GM15510 (cell line): ENCODE data around the gene LTBP2.

Experiments used
- POLR2A ChIP-seq: IDR thresholded peaks from 3 replicates; pipeline ENCODE4 v1.6.1; 2011; ENCODE audit warnings: borderline replicate concordance; ENCODE audit not compliant: insufficient read length; ENCODE audit errors: extremely low read depth

The LTBP2 gene

DNA sequence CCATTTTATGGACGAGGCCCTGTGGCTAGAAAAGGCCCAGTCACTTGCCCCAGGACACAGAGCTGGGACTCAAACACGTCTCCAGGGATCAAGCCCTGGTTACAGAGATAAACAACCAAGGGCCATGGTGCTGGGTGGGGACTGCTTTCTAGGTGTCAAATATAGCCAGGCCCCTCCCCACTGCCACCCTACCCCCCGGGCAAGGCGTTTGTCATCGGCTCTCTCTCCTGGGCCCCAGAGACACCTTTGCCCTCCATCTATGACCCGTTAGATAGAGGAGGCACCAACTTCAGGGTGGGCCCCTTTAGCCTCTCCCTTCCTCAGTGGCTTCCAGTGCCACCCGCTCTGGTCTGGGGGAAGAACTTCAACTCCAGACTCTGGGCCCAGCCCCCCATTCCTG, 18.0 kb downstream of the LTBP2 start:
- no peak for TF ChIP-seq POLR2A

DNA sequence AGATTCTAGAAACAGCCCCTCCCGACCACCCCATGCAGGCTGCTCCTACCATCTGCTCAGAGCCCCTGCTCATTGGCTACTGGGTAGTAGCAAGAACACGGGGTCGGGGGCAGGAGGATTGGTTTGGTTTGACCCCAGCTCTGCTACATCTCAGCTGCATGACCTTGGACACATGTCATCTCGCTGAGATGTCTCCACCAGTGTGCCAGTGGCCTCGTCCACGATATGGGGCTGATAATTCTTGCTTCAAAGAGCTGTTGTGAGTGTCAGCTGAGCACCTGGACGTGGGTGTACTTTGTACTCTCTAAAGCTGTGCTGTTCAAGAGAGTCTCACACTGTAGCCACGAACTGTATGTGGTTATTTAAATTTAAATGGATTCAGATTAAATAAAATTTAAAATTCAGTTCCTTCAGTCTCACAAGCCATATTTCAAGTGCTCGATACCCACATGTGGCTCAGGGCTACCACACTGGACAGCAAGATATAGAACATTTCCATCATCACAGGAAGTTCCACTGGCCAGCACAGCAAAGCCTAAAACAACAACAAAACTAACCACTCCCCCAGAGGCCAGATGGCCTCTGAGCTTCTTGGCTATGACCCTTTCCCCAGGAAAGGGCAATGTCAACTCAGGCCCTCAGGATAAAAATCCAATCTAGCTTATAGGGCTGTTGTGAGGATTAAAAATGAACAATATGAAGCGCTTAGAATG, 18.6 kb downstream of the LTBP2 start:
- TF ChIP-seq POLR2A, result no peak

DNA sequence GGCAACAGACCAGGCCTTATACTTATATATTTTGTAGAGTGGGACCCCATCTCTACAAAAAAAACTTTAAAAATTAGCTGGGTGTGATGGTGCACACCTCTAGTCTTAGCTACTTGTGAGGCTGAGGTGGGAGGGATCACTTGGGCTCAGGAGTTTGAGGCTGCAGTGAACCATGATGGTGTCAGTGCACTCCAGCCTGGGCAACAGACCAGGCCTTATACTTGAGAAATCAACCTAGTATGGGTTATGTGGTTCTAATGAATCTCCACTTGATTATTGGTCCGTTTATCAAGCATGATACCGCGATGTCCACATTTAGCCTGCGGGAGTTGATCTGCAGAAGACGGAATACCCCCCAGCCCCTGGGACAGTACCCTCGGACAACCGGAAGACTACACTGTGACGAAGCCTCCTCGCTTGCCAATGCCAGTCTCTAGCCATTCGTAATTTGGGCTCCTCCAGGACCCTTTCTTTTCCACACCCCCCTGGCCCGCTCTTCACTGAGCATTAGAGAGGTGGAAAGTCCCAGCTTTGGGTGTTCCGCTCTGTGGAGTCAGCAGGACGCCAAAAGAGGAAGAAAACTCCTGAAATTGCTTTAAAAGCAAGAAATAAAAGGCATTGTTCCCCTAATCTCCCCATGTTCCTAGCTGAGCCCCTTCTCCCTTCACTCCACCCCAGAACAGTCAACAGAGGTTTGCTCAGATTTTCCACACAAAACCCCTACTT, 19.4 kb downstream of the LTBP2 start:
- no peak for TF ChIP-seq POLR2A

DNA sequence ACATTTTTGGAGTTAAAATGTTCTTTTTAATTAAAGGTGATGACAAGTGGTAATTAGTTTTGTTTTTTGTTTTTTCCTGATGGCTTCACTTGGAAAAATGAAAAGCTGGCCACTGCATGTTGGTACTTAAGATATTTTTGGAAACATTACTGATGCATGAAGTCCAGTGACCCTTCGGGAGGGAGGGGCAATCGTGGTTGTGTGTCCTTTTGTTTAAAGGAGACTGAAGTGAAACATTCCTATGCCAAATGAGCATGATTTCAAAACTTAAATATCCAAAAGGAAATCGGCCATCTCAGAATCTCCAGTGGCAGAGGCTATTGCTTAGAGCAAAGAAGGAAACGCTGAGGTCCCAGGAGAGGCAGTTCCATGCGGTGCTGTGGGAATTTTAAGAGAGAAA, 20.1 kb downstream of the LTBP2 start:
- TF ChIP-seq POLR2A, result no peak

DNA sequence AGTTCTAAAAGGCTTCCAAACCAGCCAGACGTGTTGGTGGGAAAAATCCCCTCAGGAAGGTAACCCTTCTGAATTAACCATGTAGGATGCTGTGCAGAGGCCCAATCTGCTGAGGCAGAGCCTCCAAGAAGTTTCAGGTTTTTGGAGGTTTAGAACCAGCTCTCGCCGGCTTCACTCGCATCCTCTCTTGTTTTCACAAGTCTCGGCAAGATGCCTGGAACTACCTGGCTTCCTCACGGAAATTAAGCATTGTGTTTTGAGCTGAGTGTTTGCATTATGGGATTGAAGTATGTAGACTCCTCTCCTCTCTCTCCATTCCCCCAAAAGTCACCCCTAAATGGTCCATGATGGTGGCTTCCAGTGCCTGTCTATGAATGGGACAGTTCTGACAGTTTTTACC, 20.6 kb downstream of the LTBP2 start:
- TF ChIP-seq POLR2A, result no peak

DNA sequence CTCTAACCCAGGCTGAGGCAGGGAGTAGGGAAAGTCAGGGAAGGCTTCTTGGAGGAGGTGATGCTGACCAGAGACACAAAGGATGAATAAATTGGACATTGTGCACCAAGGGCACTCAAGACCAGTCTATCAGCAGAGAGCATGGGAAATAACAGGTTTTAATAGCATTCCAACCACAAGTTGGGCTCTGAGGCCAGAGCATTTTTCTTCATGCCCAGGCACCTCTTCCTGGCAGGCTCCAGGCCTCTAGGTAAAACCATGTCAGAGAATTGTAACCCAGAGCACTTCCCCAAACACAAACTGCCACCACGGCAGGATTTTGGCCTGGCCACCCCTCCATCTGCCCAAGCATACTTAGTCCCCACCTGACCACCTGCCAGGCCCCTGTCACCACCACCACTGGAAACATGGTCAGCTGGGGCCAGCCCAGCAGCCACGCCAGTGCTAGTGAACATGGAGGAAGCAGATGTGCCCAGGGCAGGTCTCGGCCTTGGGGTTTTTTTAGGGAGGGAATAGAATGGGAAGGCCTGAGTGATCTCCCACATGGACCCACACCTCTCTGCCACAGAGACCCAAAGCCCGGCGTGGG, 22.7 kb downstream of the LTBP2 start:
- TF ChIP-seq POLR2A, result no peak

DNA sequence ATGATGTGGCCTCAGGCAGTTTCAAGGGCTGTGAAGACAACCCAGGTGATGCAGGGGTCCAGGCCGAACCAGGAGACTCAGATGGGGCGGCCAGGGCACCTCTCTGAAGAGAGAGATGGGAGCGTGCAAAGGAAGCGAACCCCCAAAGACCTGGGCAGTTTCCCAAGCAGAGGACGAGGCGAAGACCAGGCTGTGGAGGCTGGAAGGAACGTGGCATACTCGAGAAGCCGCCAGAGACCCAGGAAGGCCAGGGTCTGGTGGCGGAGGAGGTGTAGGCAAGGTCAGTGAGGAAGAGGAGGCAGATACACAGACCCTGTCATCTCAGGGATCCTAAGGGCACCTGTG, 24.7 kb downstream of the LTBP2 start:
- no peak for TF ChIP-seq POLR2A

DNA sequence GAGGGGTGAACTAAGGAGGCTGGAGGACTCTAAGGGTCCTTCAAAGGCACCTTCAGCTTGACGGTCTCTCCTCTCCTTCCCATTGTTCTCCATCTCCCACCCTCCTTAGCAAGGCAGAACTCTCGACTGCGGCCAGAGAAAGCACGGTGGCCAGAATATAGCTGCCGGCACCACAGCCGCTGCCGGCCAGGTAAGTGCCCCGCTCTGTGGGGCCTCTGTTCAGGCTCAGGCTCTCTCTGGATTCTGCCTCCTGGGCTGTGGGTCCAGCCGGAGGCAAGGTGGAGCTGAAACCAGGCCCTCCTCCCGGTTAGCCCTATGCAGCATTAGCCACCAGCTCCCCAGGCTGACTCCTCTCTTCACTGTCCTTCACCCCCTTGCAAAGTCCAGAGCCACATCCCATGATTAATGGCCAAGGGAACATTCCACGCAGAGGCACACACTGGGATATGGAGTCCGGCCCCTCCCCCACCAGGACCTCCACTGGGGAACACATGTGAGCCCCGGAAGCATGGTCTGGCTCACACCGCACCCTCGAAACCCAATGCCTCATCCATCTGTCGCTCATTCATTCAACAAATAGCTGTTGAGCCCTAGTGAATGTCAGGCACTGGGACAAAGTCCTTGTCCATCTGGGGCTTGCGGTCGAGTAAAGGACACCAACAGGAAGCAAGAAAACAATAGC, 25.2 kb downstream of the LTBP2 start:
- TF ChIP-seq POLR2A, result no peak

DNA sequence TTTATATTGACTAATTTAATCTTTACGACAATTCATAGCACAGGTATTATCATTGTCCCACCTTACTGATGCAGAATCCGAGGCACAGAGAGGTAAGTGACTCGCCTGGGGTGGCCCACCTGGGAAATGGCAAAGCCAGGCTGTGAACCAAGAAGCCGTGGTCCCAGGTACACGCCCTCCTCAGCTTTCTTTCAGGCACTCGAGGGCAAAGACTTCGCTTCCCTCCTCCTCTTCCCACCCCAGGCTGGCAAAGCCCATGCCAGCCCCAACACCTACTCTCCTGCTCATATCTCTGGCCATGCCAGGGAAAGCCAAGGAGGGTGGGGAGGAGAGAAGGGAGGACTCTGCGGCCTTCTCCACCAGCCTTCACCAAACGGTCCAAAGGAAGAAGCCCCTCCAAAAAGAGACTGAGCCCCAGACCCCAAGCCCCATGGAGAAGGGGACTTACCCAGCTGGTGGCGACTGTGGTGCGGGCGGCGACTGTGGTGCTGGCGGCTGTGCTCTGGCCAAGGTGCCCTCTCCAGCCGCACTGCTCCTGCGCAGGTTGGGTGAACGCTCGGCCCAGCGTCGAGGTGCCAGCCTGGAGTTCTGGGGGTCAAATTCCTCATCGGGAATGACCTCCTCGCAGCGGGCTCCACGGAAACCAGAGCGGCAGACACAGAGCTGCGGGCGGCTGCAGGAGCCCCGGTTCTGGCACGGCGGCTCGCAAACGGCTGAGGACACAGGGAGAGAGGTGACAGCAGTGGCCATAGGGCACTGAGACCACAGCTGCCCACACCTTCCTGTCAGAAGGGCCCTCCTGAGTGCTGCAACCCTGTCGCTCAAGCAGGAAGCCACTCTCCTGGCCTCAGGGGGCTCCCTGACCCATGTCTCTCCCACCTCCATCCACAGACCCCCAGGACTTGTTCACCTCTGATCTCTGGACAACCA, 26.4 kb downstream of the LTBP2 start:
- TF ChIP-seq POLR2A, result no peak

DNA sequence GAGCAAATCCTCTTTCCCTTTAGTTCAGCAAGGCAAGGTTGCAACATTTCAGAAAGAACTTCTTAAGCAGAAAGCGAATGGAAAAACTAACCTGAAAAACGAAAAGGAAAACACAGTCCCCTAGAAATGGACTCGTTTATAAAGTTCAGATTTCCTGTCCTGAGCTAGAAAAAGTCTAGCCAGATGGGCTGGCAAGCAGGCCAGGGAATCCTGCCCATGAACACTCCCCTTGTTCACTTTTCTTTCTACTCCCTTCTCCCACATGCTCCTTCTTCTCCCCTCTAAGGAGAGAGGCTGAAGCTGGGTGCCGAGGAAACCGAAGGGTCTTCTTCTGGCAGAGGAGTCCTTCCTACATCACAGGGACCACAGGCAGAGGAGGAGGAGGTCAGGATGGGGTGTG, 27.1 kb downstream of the LTBP2 start:
- TF ChIP-seq POLR2A, result no peak

DNA sequence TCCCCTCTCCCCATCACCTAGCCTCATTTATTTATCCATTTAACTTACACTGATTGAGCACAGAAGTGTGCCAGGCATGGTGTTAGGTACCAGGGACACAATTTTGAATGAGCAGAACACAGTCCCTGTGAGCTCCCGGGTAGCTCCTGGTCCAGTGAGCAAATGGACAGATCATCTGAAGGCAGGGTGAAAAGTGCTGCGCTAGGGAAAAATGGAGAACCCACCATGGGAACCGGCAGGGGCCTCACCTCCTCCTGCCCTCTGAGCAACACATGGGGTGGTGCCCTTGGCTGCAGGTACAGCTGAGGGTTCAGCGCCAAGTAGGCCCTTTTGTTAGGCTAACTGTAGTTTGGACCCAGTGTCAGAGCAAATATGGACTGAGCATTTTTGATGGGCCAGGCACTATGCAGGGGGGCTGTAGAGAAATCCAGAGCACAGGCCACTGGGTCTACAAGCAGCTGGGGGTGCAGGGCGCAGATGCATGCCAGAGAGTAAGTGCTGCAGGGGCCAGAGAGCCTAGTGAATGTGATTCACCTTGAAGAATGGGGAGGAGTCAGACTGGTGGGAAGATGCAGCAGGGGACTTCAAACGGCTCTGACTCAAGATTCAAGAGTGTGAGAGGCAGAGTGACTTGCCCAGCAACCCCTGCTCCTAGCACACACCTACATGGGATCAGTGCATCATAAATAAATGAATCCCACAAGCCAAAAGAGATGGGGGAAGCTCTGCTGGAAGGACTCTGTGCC, 28.2 kb downstream of the LTBP2 start:
- no peak for TF ChIP-seq POLR2A

DNA sequence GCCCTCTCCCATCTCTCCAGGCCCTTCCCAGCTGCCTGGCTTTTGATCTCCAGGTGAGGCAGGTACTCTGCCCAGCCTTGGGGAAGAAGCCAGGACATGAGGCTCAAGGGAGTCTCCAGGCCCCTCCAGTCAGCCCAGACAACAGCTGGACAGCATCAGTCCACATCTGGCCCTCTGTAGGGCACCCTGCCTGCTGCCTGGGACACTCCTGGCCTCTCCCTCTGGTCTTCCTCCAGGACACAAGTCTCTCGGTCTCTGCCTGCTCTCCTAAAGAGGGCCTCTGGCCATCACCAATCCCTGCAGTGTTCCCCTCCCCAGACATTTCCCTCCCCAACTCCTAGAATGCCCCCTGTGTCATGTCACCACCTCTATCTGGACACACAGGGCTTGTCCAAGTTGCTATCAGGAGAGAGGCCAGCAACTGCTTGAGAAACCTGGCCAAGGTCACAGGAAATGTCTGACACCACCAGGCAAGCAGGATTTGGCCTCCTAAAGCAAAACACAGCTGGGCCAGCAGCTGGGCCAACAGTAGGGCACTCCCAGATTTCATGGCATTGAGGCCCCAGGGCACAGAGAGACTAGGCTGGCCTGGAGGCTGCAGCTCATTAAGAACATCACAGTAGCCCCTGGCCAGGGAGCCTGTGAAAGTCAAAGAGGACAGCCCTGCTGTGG, 29.0 kb downstream of the LTBP2 start:
- TF ChIP-seq POLR2A, result no peak

DNA sequence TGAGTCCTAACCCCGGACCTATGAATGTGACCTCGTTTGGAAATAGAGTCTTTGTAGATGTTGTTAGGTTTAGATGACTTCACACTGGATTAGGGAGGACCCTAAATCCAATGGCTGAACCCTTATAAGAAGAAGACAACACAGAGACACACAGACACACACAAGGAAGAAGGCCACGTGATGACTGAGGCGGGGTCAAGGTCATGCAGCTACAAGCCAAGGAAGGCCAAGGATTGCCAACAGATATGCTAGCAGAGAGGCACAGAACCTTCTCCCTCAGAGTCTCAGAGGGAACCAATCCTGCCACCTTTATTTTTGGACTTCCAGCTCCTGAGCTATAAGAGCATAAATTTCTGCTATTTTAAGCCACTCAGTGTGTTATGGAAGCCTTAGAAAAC, 31.8 kb downstream of the LTBP2 start:
- no peak for TF ChIP-seq POLR2A
